GM23248 (cell line): Measurements from ENCODE around the gene GSTP1. TPM values are rescaled to one million over a fixed set of nuclear protein-coding genes. Genes with fewer than 3 reads are reported as not detected.
A peak's percentile ranks its signal among the peaks of the same experiment; 100 is the strongest.
"Not testable (repeated sequence)": the region's sequence is repeated elsewhere in the genome, so short reads cannot be mapped to it uniquely, and the experiment has no call there.

Source experiments
- DNase-seq: peaks from one replicate; pipeline ENCODE4 v3.0.0-alpha.2; 2015
- H2AFZ ChIP-seq: fragments of 200-600 bp; sonication (generic); 2 replicates; pipeline ENCODE4 v1.6.1; 2016; ENCODE audit warnings: antibody characterized with exemption
- H3F3A ChIP-seq: fragments of 200-600 bp; sonication (generic); 2 replicates; pipeline ENCODE4 v1.6.1; 2016; ENCODE audit warnings: mild to moderate bottlenecking, antibody characterized with exemption, mixed run types; ENCODE audit not compliant: insufficient read depth
- H3K27ac ChIP-seq: fragments of 200-600 bp; sonication (generic); 2 replicates; pipeline ENCODE4 v1.5.1; 2016; ENCODE audit warnings: mild to moderate bottlenecking
- H3K27me3 ChIP-seq: fragments of 200-600 bp; sonication (generic); replicated peaks from 2 replicates; pipeline ENCODE4 v1.6.1; 2016; ENCODE audit warnings: mild to moderate bottlenecking; ENCODE audit not compliant: insufficient read depth
- H3K36me3 ChIP-seq: fragments of 200-600 bp; sonication (generic); 2 replicates; pipeline ENCODE4 v1.6.1; 2016; ENCODE audit warnings: low read depth, mild to moderate bottlenecking
- H3K4me1 ChIP-seq: fragments of 200-600 bp; sonication (generic); 2 replicates; pipeline ENCODE4 v1.6.1; 2016; ENCODE audit warnings: mild to moderate bottlenecking; ENCODE audit not compliant: insufficient read depth
- H3K4me2 ChIP-seq: fragments of 200-600 bp; sonication (generic); one replicate; pipeline ENCODE4 v1.6.1; 2016; ENCODE audit warnings: mild to moderate bottlenecking; ENCODE audit not compliant: unreplicated experiment
- H3K4me3 ChIP-seq: fragments of 200-600 bp; sonication (generic); 2 replicates; pipeline ENCODE4 v1.5.1; 2016; ENCODE audit warnings: mild to moderate bottlenecking
- H3K79me2 ChIP-seq: fragments of 200-600 bp; sonication (generic); 2 replicates; pipeline ENCODE4 v1.6.1; 2016; ENCODE audit warnings: mild to moderate bottlenecking; ENCODE audit not compliant: insufficient read depth
- H3K9ac ChIP-seq: fragments of 200-600 bp; sonication (generic); 2 replicates; pipeline ENCODE4 v1.6.1; 2016; ENCODE audit warnings: mild to moderate bottlenecking
- H3K9me2 ChIP-seq: fragments of 200-600 bp; sonication (generic); 2 replicates; pipeline ENCODE4 v1.6.1; 2016; ENCODE audit warnings: mixed run types, mild to moderate bottlenecking, moderate library complexity; ENCODE audit not compliant: insufficient read depth
- H3K9me3 ChIP-seq: fragments of 200-600 bp; sonication (generic); one replicate; pipeline ENCODE4 v1.6.1; 2017; ENCODE audit warnings: low read depth
- H4K20me1 ChIP-seq: fragments of 200-600 bp; sonication (generic); 2 replicates; pipeline ENCODE4 v1.6.0; 2016; ENCODE audit not compliant: insufficient read depth
- EZH2 ChIP-seq: fragments of 200-600 bp; sonication (generic); IDR thresholded peaks from 2 replicates; pipeline ENCODE4 v1.6.1; 2018; ENCODE audit warnings: antibody characterized with exemption, mild to moderate bottlenecking; ENCODE audit not compliant: insufficient read depth, poor library complexity, severe bottlenecking
- EZH2phosphoT487 ChIP-seq: fragments of 200-600 bp; sonication (generic); IDR thresholded peaks from 2 replicates; pipeline ENCODE4 v1.6.1; 2018; ENCODE audit warnings: antibody characterized with exemption, moderate library complexity, mild to moderate bottlenecking, low read depth; ENCODE audit not compliant: insufficient read depth
- WGBS, 2 experiments: methylation state at CpG; one replicate each; pipeline ENCODE4 v1.1.6; 2015 to 2017; ENCODE audit warnings: low lambda C conversion rate in 2 of 2, low coverage in 1 of 2; ENCODE audit errors: missing lambda C conversion rate in 2 of 2; 5-methylcytosine and 5-hydroxymethylcytosine counted together
- in situ Hi-C: fragments of 300-500 bp; cut with MboI; formaldehyde crosslinking; loops from 2 replicates; pipeline ENCODE4 v1.15.0; 2020
- polyA plus RNA-seq: library from polyadenylated mRNA; unstranded; fragments of >200 nt; fragmentation: Nextera tagmentation; extraction: Ambion mirVana; gene quantifications from 2 replicates; pipeline ENCODE4 v1.2.1, GENCODE V29; 2016
- total RNA-seq: library from RNA; depleted of rRNA; stranded (reverse); fragments of >200 nt; shearing (Covaris generic); gene quantifications from 2 replicates; pipeline ENCODE4 v1.2.3, GENCODE V29; 2014

GSTP1 gene
- total and polyA plus RNA-seq, 2 experiments from 2014 or later, result 606 to 743 TPM

- H3K9me2 ChIP-seq, result no peaks in the 10 kb centered on the region
- DNase-seq, result no peak
- no peak overlapping the region for H3K27ac ChIP-seq
- H3K27me3 ChIP-seq, result peaks cover 13% of the 10 kb centered on the region
- in situ Hi-C loops, result no loop called here
- TF ChIP-seq EZH2phosphoT487 (no peak), EZH2 (no peak)
- no peak overlapping the region for H3K4me2 ChIP-seq
- no peaks in the 10 kb centered on the region for H3F3A ChIP-seq
- WGBS, 2 experiments, result 55 to 61% methylated on average over 9 of the region's 9 CpGs
- H3K9ac ChIP-seq, result no peak overlapping the region
- no peaks in the 10 kb centered on the region for H3K36me3 ChIP-seq
- H2AFZ ChIP-seq, result no peak overlapping the region
- H3K4me1 ChIP-seq, result no peaks in the 10 kb centered on the region
- H4K20me1 ChIP-seq, result no peaks in the 10 kb centered on the region
- no peak overlapping the region for H3K4me3 ChIP-seq
- no peaks in the 10 kb centered on the region for H3K9me3 ChIP-seq
- H3K79me2 ChIP-seq, result no peaks in the 10 kb centered on the region
Measured at GRCh38 chr11:67548555-67549110, 35.0 kb upstream of the GSTP1 start.

- H3F3A ChIP-seq, result no peaks in the 10 kb centered on the region
- TF ChIP-seq EZH2phosphoT487 (no peak), EZH2 (no peak)
- H2AFZ ChIP-seq, result no peak overlapping the region
- no peak overlapping the region for H3K4me3 ChIP-seq
- in situ Hi-C loops, result no loop called here
- no peak overlapping the region for H3K27ac ChIP-seq
- H3K36me3 ChIP-seq, result no peaks in the 10 kb centered on the region
- H3K27me3 ChIP-seq, result peaks cover 17% of the 10 kb centered on the region
- no peaks in the 10 kb centered on the region for H3K79me2 ChIP-seq
- no peak for DNase-seq
- H4K20me1 ChIP-seq, result no peaks in the 10 kb centered on the region
- H3K9ac ChIP-seq, result no peak overlapping the region
- H3K9me3 ChIP-seq, result no peaks in the 10 kb centered on the region
- no peaks in the 10 kb centered on the region for H3K4me1 ChIP-seq
- no peak overlapping the region for H3K4me2 ChIP-seq
- no peaks in the 10 kb centered on the region for H3K9me2 ChIP-seq
Measured at GRCh38 chr11:67551127-67551526, 32.5 kb upstream of the GSTP1 start.

- peaks cover 16% of the 10 kb centered on the region for H3K27me3 ChIP-seq
- H4K20me1 ChIP-seq, H3K79me2 ChIP-seq, H3K36me3 ChIP-seq, H3K4me2 ChIP-seq, H2AFZ ChIP-seq, in situ Hi-C loops, H3K4me3 ChIP-seq, DNase-seq, H3K9me2 ChIP-seq, H3K9ac ChIP-seq, H3K27ac ChIP-seq, H3K9me3 ChIP-seq, H3K4me1 ChIP-seq, H3F3A ChIP-seq: not testable (repeated sequence)
Measured at GRCh38 chr11:67551697-67552096, 31.9 kb upstream of the GSTP1 start.

GRCh38 chr11:67556244-67556643 is 27.4 kb upstream of the GSTP1 start:
- Histone ChIP-seq H4K20me1 (no peaks in the 10 kb centered on the region), H3K4me3 (no peak overlapping the region), H3K79me2 (no peaks in the 10 kb centered on the region), H2AFZ (no peak overlapping the region), H3K36me3 (no peaks in the 10 kb centered on the region), H3K4me2 (no peak overlapping the region), H3K9me3 (no peaks in the 10 kb centered on the region), H3K27me3 (0 out of 2 replicates have a peak, but pooled peaks cover 5% of the 10 kb centered on the region), H3F3A (no peaks in the 10 kb centered on the region), H3K4me1 (0 out of 2 replicates have a peak, but pooled peaks cover 3% of the 10 kb centered on the region), H3K9ac (no peak overlapping the region), H3K27ac (no peak overlapping the region), H3K9me2 (no peaks in the 10 kb centered on the region)
- no peak for DNase-seq
- TF ChIP-seq EZH2 (no peak), EZH2phosphoT487 (no peak)
- 25 to 54% methylated on average over 3 of the region's 3 CpGs for WGBS, 2 experiments
- in situ Hi-C loops, result no loop called here

- TF ChIP-seq EZH2phosphoT487 (no peak), EZH2 (no peak)
- Histone ChIP-seq H3K27ac (no peak overlapping the region), H3K9me2 (no peaks in the 10 kb centered on the region), H3K27me3 (0 out of 2 replicates have a peak, but pooled peaks cover 5% of the 10 kb centered on the region), H3K9ac (no peak overlapping the region), H3F3A (no peaks in the 10 kb centered on the region), H3K4me2 (no peak overlapping the region), H3K9me3 (no peaks in the 10 kb centered on the region), H4K20me1 (no peaks in the 10 kb centered on the region), H3K4me3 (no peak overlapping the region), H3K36me3 (no peaks in the 10 kb centered on the region), H3K79me2 (no peaks in the 10 kb centered on the region), H2AFZ (peak overlapping the region; percentile 58; the same call in 1 of the 2 replicates), H3K4me1 (peaks cover 9% of the 10 kb centered on the region)
- in situ Hi-C loops, result no loop called here
- DNase-seq, result peak; percentile 34
- 39 to 51% methylated on average over 19 of the region's 19 CpGs for WGBS, 2 experiments
Measured at GRCh38 chr11:67558084-67558772, 25.4 kb upstream of the GSTP1 start.
